Measurements from ENCODE around the gene LRMDA. TPM values are rescaled to one million over a fixed set of nuclear protein-coding genes. Genes with fewer than 3 reads are reported as not detected.

The LRMDA gene
- total RNA-seq, 1 donor from 2014 or later, result 17.1 TPM

- DNase-seq (ENCODE audit: low spot score), result peak; percentile 84
These were observed 1116.0 kb downstream of the LRMDA start for GRCh38 chr10:76547352-76547972.

GRCh38 chr10:76548716-76549115 is 1117.3 kb downstream of the LRMDA start:
- no peak for DNase-seq (ENCODE audit: low spot score)

- no peak for DNase-seq (ENCODE audit: low spot score)
These were observed 1117.7 kb downstream of the LRMDA start for GRCh38 chr10:76549171-76549570.

GRCh38 chr10:76550806-76551205 is 1119.4 kb downstream of the LRMDA start:
- no peak for DNase-seq (ENCODE audit: low spot score)

- DNase-seq (ENCODE audit: low spot score), result no peak
These were observed 1120.9 kb downstream of the LRMDA start for GRCh38 chr10:76552091-76552873.

- DNase-seq (ENCODE audit: low spot score), result no peak
These were observed 1122.0 kb downstream of the LRMDA start for GRCh38 chr10:76553263-76554032.

GRCh38 chr10:76554033-76554408 is 1122.6 kb downstream of the LRMDA start:
- DNase-seq (ENCODE audit: low spot score), result no peak

GRCh38 chr10:76554478-76554877 is 1123.1 kb downstream of the LRMDA start:
- DNase-seq (ENCODE audit: low spot score), result no peak

- no peak for DNase-seq (ENCODE audit: low spot score)
These were observed 1123.7 kb downstream of the LRMDA start for GRCh38 chr10:76555067-76555670.

GRCh38 chr10:76557366-76557765 is 1125.9 kb downstream of the LRMDA start:
- DNase-seq (ENCODE audit: low spot score), result no peak

- DNase-seq (ENCODE audit: low spot score), result peak; percentile 60
These were observed 1127.2 kb downstream of the LRMDA start for GRCh38 chr10:76558586-76558985.

- no peak for DNase-seq (ENCODE audit: low spot score)
These were observed 1127.8 kb downstream of the LRMDA start for GRCh38 chr10:76558996-76559891.

GRCh38 chr10:76559892-76560220 is 1128.4 kb downstream of the LRMDA start:
- DNase-seq (ENCODE audit: low spot score), result no peak

GRCh38 chr10:76560338-76560737 is 1128.9 kb downstream of the LRMDA start:
- no peak for DNase-seq (ENCODE audit: low spot score)

GRCh38 chr10:76563286-76563685 is 1131.9 kb downstream of the LRMDA start:
- no peak for DNase-seq (ENCODE audit: low spot score)

- DNase-seq (ENCODE audit: low spot score), result no peak
These were observed 1140.6 kb downstream of the LRMDA start for GRCh38 chr10:76572021-76572420.

- no peak for DNase-seq (ENCODE audit: low spot score)
These were observed 1145.0 kb downstream of the LRMDA start for GRCh38 chr10:76576276-76576962.

- no peak for DNase-seq (ENCODE audit: low spot score)
These were observed 1146.0 kb downstream of the LRMDA start for GRCh38 chr10:76577455-76577854.

- no peak for DNase-seq (ENCODE audit: low spot score)
These were observed 1150.3 kb downstream of the LRMDA start for GRCh38 chr10:76581506-76582256.

GRCh38 chr10:76582531-76582930 is 1151.1 kb downstream of the LRMDA start:
- no peak for DNase-seq (ENCODE audit: low spot score)

All from mucosa of gallbladder (tissue), 1 donor.